ENCODE data around the gene ST8SIA4.

The ST8SIA4 gene, protein sequence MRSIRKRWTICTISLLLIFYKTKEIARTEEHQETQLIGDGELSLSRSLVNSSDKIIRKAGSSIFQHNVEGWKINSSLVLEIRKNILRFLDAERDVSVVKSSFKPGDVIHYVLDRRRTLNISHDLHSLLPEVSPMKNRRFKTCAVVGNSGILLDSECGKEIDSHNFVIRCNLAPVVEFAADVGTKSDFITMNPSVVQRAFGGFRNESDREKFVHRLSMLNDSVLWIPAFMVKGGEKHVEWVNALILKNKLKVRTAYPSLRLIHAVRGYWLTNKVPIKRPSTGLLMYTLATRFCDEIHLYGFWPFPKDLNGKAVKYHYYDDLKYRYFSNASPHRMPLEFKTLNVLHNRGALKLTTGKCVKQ

DNA sequence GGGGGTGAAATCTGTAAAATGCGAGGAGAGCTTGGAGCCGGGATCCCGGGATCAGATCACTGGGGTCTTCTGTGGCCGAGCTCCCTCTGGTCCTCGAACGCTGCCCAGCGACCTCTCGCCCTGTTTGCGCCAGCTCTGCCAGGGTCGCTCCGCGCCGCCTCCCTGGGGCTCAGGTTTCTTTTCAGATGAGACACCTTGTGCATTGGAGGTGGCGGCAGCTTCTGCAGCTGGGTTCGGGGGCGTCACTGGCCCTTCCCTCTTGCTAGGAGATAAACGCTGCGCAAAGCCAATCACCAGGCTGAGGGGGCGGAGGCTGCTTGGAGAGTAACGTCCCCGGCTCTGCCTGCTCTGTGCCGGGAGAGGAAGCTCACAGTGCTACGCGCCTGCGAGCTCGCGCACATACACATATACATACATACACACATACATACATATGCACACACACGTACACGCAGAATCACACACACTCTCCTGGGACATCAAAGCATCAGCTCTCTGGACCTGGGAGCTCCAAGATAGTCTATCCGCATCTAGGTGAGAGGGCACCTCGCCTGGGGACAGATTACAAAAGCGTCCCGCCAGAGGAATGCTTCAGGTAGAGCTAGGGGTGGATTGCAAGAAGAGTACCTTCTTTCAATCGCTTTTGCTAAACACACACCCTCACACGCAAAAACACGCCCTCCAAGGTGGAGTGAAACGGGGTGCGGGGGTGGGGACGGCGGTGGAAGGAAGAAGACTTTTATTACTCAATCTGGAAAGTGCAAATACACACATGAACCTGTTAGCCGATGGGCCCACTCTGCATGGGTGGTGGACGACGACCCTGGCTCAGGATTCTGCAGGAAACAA is at the start of gene ST8SIA4:
Gene ST8SIA4, minus strand, starts transcription at position 244 of the 849 bp plus-strand sequence. CDS start 327 bp downstream, outside the sequence.
- peak; percentile 59 for DNase-seq

DNA sequence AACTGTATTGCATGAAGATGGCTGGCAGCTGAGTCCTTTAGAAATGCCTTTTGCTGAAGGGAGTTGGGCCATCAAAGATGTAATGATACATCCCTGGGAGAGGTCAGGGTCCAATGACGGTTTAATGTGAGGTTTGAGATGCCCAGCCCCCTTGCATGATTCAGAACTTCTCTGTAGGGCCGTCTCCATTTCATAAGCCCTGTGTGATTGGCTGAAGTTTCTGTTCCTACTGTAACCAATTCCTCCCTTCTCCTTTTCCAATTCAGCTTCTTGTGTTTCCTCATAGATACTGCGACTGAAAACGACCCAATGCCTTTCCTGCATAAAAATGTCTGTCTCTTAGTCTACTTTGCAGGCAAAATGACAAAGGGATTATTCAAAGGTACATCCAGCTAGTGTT is 47.9 kb upstream of the ST8SIA4 start:
- no peak for DNase-seq

DNA sequence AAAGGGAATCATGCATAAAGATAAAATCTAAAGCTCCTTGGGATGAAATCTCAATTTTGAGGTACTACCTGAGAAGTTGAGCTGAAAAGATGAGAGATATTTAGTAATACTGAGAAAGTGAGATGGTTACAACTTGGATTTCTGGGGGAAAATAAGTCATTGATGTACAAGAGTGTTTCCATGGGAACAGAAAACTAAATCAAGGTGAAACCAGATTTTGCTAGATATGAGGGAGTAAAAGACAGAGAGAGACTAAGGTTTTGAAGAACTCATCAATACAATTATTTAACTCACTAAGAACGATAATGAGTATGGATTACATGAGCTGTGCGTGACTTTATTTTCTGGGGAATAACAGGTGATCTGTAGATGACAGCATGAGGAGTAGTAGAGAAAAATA is 10.2 kb upstream of the ST8SIA4 start:
- no peak for DNase-seq

DNA sequence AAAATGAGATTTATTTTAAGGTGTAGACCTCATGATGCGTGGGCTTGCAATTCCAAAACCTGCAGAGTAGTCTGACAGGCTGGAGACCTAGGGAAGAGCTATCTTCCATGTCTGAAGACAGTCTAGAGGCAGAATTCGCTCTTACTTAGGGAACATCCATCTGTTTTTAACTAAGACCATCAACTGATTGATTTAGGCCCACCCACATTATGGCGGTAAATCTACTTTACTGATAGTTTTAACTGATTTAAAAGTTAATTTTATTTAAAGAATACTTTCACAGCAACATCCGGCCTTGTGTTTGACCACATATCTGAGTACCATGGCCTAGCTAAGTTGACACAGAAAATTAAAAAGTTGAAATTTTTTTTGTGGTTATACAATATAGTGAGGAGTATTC is 6.0 kb upstream of the ST8SIA4 start:
- no peak for DNase-seq

DNA sequence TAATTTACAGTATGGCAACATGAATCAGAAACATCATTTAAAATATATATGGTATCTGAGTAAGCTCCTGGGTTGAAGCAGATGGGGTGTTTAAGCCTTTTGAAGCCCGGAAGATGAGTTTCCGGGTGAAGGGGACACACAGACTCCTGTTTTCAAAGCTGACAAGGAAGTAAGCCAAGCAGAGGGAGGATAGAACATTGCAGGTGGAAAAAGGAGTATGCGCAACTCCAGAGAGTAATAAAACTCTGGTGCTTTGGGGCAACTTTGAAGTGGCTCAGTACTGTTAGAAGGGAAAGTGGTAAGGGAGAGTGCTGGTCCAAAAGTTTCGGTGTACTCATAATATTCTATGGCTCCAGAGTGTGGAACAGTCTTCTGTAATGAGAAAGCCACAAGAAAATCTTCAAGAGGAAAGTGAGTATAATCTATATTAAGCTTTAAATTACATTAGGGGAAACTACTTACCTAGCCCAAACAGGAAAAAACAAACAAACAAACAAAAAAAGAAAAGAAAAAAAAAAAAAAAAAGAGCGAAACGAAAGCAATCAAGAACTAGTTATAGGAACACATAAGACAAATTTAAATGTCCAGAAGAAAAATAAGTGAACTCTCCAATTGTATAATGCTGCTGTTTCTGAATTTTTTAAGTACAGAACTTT is 2.3 kb upstream of the ST8SIA4 start:
- DNase-seq: peak; percentile 24

DNA sequence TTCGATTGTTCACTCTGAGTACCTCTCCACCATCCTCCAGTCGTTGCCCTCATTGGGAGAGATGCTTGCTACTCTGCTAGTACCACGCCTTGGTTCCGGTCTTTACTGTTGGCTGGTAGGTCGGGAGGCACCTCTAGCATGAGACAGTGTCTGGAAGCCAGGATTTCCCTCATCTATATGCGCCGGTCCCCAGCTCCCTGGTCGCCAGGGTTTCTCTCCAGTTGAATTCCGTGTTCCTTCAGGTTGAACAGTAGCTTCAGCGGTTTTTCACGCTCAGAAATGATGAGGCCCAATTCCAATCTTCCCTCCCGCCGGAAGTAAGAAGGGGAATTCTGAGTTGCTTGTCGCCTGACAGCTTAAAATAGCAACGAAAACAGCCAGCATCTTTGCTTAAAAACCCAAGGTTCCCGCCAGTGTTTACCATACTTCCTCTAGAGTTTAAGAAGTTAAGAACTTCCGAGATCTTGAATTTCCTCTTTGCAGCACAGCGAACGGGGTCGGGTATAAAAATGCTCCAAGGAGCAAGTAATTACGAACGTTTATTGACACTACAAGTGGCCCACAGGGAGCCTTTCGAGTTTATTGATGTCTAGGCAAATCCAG is 1.3 kb upstream of the ST8SIA4 start:
- peak; percentile 5 for DNase-seq

DNA sequence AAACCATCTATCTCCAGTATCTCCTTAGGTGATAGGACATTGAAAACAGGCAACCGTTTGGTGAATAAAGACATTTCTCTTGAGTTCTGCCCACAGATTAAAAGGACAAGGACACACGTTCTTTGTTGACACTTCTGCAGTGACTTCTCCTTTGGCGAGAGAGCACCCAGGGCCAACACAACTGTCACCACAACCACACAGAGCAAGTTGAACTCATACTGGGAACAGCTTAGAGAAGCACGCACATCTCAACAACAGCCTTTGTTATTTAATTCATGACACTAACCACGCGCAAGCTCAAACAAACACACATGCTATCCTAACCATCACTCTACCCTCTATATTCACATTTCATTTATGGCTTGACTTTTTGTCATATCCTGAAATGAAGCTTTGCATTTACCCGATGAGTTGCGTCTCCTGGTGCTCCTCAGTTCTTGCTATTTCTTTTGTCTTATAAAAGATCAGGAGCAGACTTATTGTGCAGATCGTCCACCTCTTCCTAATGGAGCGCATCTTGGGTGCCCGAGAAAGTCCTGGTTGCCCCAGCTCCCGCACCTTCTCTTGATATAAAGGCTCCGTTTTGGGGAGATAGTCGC is 543 bp downstream of the ST8SIA4 start:
- DNase-seq: peak; percentile 3

DNA sequence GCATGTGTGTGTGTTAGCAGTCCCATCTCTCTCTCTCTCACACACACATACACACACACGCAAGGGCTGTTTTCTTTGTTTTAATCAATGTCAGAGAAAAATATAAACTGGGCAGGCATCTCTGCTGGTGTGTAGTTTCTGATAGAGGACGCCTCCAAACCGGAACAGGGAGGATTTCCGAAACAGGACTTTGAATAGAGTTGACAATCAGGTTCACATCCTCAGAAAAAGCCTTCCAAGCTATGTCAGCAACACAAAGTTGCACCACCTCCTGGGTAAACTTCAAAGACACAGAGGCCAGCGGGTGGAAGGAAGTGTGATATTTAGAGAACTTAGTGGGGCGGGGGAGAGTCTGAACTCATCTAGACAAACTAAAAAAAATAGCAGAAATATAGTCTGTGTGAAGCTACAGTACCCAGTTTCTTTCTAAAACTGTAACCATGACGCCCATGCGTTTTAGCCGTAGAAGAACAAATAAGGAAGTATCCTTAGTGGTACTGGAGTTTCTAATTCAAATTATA is 1.2 kb downstream of the ST8SIA4 start:
- peak; percentile 72 for DNase-seq

DNA sequence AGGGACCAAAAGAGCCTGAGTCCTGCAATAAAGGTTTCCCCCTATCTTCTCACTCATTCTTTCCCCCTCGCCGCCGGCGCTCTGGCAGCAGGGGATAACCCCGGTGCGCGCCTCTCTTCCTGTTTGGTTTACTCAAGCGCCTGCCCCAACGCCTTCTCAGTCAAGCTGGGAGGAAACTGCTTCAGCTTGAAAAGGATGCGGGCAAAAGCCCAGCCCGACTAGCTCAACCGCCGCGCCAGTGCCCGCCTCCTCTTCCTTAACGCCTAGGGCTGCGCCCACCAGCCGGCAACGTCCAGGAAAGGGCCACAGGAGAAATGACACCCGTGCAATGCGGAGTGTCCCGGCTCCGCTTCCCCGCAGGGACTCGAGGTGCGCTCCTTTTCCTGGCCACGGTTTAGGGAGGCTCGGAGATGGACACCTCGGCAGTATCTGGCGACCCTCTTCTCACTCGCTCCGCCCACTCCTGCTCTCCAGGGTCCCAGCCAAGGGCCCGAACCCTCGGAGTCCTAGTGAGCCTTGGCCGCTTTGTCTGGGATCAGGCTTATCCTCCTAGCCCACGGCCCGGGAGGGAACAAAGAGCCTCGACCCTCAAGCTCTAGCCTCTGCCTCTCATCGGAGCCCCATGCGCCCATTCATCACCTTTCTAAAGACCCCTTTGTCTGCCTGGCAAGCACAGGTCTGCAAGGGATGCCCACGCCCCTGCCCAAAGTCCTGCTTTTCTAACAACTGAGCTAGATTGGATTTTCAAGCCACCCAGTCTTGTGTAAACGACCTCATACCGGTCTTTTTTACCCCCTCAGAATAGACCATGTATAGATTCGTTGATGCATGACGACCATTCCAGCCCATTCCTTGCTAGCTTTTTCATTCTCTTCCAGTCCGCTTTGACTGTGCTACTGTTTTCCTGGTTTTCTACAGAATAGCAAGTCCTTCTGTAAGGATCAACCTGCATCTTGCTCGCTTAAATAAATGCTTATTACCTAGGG is 2.0 kb downstream of the ST8SIA4 start:
- peak; percentile 71 for DNase-seq

DNA sequence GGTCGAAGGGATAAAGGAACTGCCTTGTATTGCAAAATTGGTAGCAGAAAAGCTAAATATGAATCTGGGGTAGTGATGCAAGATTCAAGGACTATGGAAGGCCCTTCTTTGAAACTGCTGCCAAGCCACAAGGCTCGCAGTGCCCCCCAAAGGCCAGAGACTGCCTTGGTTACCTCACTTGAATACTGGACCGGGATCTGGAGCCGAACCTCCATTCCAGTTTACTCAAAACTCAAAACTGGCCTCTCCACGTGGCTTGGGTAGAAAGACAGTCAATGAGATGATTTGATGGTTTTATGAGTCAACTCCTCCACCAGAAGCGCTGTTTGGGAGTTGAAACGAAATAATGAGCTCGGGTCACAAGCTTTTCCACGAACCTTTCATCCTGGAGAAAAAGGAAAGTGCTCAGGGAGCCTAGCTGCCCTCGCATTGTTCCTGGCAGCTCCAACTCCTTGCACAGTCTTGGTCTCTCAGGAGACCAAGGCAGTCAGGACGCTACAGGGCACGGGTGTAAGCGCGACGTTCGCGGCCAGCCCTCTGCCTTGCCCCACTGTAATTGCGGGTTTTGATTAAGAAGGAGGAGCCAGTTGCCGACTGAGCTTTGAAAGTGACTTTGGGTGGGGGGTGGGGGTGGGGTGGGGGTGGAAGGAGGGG is 2.8 kb downstream of the ST8SIA4 start:
- peak; percentile 19 for DNase-seq

DNA sequence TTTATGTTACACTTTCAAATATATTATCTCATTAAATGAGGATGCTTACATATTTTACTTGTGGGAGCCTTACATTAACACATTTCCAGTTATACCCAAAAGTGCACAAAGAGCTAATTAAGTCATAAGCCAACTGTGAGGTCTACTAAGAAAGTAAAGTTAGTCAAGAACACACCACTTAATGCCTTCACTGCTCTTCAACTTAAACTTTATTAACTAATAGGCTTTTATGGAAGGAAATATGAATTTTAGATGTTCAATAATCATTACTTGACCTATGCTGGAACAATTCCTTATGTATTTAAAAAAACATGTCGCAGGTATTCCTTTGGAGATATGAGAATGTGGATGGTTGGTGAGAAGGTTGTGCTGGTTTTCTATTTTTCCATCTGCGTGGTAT is 3.4 kb downstream of the ST8SIA4 start:
- no peak for DNase-seq

DNA sequence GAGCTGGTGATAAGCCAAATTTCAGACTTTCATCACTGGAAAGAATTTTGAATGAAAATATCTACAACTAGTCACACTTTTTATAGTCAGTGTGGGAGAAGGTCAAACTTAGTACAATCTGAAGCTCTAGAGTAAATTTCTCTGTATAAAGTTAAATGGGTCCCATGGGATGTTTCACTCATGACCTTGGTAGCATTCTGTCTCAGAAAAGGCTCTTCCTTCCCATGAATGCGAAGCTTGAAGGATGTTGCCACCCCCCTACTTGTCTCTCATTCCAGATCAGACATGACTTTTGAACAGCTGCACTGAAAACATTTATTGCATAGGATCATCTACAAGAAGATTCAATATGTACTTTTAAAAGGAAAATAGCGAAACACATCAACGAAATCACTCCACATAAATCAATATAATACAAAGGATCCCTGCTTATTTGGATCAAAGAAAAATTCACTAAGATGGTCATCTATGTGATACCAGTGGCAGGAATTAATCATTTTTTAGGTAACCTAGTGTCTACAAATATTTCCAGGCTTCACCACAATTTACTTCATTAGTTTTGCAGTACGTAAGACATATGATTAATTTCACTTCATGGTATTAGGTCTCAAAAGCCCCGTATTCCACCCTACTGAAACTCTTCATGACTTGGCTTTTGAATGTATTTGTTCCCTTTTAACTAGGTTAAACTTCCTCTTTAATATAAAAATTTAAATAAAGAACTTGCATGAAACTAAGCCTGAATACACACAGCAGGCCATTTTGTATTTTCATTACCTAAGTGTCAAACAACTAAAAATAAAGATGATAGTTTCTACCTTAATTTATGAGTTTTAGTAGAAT is 4.4 kb downstream of the ST8SIA4 start:
- no peak for DNase-seq

DNA sequence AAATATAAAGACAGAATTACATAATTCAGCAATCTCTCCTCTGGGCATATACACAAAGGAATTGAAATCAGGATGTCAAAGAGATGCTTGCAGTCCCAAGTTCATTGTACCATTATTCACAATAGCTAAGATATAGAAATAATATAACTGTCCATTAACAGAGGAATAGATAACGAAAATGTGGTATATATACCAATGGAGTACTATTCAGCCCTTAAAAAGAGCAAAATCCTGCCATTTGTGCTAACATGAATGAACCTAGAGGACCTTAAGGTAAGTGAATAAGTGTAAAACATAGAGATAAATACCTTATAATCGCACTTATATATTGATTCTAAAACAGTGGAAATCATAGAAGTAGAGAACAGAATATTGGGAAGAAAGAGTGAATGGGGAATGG is 7.0 kb downstream of the ST8SIA4 start:
- DNase-seq: no peak

DNA sequence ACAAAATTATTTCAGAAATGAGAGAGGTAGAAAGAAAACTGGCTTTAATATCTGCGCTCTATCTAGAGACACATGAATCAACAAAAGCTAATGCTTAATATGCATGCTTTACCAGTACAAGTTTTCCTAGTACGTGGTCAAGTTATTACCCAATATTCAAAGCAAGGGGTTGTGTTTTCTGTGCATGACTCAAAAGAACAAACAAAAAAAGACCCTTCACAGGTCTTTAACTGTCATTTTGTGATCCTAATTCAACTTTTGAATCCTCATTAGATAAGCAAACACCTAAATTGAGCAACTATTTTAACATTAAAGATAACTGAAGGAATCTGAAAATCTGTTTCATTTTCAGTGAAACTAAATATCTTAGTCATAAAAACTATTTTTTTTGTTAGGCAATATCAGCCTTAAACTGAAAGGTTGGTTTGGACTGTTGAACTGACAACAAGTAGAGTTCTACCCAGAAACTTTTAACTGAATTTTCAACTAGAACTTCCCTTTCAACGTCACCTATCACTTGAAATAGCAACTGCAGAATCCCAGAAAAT is 12.5 kb downstream of the ST8SIA4 start:
- no peak for DNase-seq

DNA sequence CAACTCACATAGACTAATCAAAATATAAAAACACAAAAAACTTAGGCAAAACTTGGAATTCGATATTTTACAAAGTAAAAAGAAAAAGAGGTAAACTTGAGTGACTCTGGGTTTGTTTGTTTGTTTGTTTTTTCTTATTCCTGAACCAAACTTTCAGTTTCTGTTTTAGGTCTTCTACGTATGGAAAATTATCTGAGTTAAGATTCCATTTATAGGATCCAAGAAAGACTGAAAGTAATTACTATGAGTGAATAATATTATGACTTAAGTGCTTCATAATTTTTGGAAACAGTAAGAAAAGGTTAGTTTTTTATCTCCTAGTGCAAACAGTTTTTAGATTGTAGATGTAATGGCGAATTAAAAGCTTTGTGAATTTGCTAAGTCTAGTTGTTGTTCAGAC is 13.2 kb downstream of the ST8SIA4 start:
- DNase-seq: no peak

DNA sequence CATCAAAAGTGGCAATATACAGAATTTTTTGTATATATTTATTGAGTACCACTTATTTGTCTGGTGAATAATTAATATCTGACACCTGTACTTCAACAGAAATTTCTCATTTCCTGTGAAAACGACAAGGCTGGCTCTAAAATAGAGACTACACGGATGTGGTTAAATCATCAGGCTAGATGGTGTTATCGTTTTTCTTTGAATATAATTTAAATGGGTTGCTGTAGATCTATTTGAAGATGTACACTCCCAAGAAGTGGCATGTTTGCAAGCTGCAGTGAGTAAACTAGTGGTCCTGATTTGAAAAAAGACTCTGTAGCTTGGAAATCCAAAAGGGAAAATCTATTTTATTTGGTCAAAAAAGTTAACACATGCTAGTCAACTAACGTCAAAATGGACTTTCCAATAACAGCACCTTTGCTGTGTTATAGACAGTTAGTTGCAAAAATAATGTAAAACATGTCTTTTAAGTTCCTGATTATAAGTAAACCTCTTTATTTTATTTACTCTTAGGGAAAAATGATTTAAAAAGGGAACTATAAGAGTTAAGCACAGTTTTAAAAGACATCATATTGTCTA is 13.8 kb downstream of the ST8SIA4 start:
- no peak for DNase-seq

DNA sequence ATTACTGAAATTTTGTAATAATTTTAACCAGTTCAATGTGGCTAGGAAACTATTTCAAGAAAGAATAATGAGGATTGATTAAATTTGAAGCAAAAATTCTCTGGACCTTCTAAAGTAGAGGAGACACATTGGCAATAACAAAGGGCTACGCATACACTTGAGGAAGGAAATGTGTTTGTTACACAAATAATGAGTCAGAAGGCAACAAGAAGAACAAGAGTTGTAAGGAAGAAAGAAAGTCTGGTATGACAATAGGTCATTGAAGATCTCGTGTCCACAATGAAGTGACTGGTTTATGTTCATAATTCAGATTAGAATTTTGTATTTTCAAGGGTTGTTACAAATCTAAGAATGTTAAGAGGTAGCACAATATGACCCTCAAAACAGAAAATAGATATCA is 25.8 kb downstream of the ST8SIA4 start:
- no peak for DNase-seq

DNA sequence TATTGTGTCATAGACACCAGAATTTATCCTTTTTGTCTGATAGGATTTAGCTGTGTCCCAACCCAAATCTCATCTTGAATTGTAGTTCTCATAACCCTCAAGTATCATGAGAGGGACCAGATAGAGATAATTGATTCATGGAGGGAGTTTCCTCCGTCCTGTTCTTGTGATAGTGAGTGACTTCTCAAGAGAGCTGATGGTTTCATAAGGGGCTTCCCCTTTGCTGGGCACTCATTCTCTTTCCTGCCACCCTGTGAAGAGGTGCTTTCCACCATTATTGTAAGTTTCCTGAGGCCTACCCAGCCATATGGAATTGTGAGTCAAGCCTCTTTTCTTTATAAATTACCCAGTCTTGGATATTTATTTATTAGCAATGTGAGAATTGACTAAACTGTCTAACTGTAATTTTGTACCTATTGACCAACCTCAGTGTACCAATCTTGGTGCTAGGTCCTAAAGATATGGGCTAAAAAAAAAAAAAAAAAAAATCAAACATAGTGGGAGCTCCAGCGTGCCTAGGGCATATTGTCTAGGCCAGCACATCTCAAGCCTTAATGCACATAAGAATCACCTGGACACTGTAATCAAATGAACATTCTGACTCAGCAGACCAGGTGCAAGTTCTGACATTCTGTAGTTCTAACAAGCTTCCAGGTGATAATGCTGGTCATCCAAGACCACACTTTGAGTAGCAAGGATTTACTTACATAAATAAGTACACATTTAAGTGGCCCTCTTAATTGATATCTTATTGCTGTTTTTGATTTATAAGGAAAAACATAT is 30.5 kb downstream of the ST8SIA4 start:
- no peak for DNase-seq

Measured in GF-D8 (cell line).